ENCODE measurements around the gene SSTR3. TPM values are rescaled to one million over a fixed set of nuclear protein-coding genes. Genes with fewer than 3 reads are reported as not detected.

SSTR3 gene
- total and polyA plus RNA-seq, 9 of the 15 experiments (the other 6 are each of a cell fraction or from before 2014, with no cell fraction given): 0.03 TPM; not detected in 8

GRCh38 chr22:37199103-37199759 is 13.0 kb downstream of the SSTR3 start (continued):
- TF ChIP-seq JUND (IDR thresholded peaks at IDR 0.05; ENCODE audit: borderline replicate concordance, low read depth, low read length) (no peak), JUND (tag; IDR thresholded peaks at IDR 0.05; ENCODE audit: borderline replicate concordance, low read depth, low read length) (no peak), ZNF134 (CRISPR knock-in tag; conservative IDR thresholded peaks at IDR 0.05) (no peak), ZNF583 (CRISPR knock-in tag; IDR thresholded peaks at IDR 0.05) (no peak), SREBF1 (IDR thresholded peaks at IDR 0.05; ENCODE audit: borderline replicate concordance, low read depth, low read length) (0 out of 2 replicates have a peak, but pooled peaks have one; percentile 27), EGR1 (conservative IDR thresholded peaks at IDR 0.05) (peak; percentile 36), ZKSCAN8 (CRISPR knock-in tag; IDR thresholded peaks at IDR 0.05) (no peak), ZNF717 (CRISPR knock-in tag; IDR thresholded peaks at IDR 0.05) (no peak), TEAD4 (IDR thresholded peaks at IDR 0.05; ENCODE audit: low read length) (no peak), TEAD4 (CRISPR knock-in tag; IDR thresholded peaks at IDR 0.05; ENCODE audit: borderline replicate concordance) (peak; percentile 64; the same call in 1 of the 2 replicates), TCFL5 (CRISPR knock-in tag; conservative IDR thresholded peaks at IDR 0.05) (no peak), HCFC1 (IDR thresholded peaks at IDR 0.05; ENCODE audit: low read depth, low read length) (no peak), ZNF407 (IDR thresholded peaks at IDR 0.05; ENCODE audit: low read depth) (no peak), RUNX1 (IDR thresholded peaks at IDR 0.05; ENCODE audit: low read depth) (no peak), KLF13 (tag; IDR thresholded peaks at IDR 0.05; ENCODE audit: borderline replicate concordance, low read depth) (peak; percentile 41; the same call in 1 of the 2 replicates), SNRNP70 (optimal IDR thresholded peaks at IDR 0.05; ENCODE audit: low read depth, low read length) (no peak), POLR2G (IDR thresholded peaks at IDR 0.05; ENCODE audit: low read depth, low read length) (peak; percentile 96), THRA (IDR thresholded peaks at IDR 0.05) (no peak), WHSC1 (IDR thresholded peaks at IDR 0.05; ENCODE audit: low read length) (no peak), POU5F1 (IDR thresholded peaks at IDR 0.05; ENCODE audit: borderline replicate concordance, low read depth, low read length, partially characterized antibody) (no peak), ATF7 (IDR thresholded peaks at IDR 0.05) (peak; percentile 72), ZNF239 (CRISPR knock-in tag; IDR thresholded peaks at IDR 0.05) (no peak)

All from K562 (cell line).